Activated gamma-delta T cell treated with anti-CD3 and anti-CD28 coated beads, Interleukin-2, amount 50 U/mL, for 16 hours (primary cell): ENCODE data around the gene HBG1.
"Not testable (repeated sequence)": the region's sequence is repeated elsewhere in the genome, so short reads cannot be mapped to it uniquely, and the experiment has no call there.

Experiments used
- DNase-seq: peaks from one replicate; pipeline ENCODE4 v3.0.0-alpha.2; 2020; ENCODE audit warnings: low read depth

The HBG1 gene

GRCh38 chr11:5277807-5278382 is 28.2 kb upstream of the HBG1 start:
- DNase-seq: no peak

DNA sequence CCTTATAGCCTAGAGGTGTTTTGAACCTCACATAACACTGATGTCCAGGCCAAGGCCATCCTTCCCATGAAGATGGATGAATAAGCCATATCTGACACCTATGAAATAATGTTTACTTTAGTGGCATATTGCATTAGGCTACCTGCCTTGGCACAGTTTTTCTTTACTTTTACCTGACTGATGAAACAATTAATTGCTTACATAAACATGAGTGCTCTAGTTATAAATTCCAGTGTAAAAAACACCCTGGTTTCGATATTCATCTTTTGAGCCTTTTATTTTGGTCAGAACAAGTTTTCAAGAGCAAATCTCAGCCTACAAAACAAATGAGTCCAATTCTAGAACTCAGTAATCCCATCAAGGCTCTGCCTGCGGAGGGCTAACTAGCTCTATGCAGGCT is 27.0 kb upstream of the HBG1 start:
- DNase-seq: no peak

GRCh38 chr11:5275369-5276110 is 25.9 kb upstream of the HBG1 start:
- DNase-seq: no peak

DNA sequence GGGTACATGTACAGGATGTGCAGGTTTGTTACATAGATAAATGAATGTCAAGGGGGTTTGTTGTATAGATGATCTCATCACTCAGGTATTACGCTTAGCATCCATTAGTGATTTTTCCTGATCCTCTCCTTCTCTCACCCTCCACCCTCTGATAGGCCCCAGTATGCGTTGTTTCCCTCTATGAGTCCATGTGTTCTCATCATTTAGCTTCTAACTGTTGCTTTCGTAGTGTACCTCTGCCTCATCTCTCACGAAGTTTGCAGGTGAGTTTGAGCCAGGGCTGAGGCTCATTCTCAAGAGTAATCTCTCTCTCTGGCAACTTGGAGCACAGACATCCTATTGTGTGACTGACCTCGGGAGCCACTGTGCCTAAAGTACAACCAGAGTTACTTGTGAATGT is 24.7 kb upstream of the HBG1 start:
- DNase-seq: no peak

- no peak for DNase-seq
Measured at GRCh38 chr11:5272395-5273017, 22.8 kb upstream of the HBG1 start.

- DNase-seq: no peak
Measured at GRCh38 chr11:5269715-5270147, 20.1 kb upstream of the HBG1 start, which contains the start of gene HBE1. HBE1 (minus strand) TSS chr11:5269945; CDS start chr11:5269890, 55 bp downstream.

DNA sequence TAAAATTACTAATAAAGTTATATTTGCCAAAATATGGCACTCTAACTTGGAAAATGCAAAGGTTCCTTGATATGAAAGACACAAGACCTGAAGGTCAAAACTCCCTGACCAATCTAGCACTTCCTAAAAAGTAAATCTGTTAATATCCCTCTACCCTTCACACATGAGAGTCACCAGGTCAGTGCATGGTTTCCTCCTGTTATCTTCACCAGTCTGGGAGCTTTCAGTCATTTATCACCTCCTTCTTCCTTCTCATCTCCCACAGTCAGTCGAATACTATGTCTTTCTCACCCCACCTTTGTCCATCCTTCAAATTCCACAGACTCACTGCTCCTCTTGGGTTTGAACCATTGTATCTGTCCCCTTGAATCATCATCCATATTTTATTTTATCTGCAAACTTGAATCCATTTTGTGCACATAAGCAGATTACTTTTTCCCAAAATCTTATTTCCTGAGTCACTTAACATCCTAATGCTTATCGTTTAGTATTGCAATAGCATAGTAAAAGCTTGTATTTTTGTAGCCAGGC is 17.4 kb upstream of the HBG1 start:
- DNase-seq: no peak

GRCh38 chr11:5266609-5267008 is 17.0 kb upstream of the HBG1 start:
- DNase-seq: no peak

DNA sequence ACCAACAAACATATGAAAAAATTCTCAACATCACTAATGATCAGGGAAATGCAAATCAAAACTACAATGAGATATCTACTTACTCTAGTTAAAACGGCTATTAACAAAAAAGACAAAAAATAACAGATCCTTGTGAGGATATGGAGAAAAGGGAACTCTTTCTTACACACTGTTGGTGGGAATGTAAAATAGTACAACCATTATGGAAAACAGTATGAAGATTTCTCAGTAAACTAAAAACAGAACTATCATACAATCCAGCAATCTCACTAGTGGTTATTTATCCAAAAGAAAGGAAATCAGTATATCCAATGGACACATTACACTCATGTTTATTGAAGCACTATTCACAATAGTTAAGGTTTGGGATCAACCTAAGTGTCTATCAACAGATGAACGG is 16.2 kb upstream of the HBG1 start:
- no peak for DNase-seq

GRCh38 chr11:5258543-5259262 is 9.0 kb upstream of the HBG1 start:
- DNase-seq: no peak

- DNase-seq: no peak
Measured at GRCh38 chr11:5257296-5257695, 7.6 kb upstream of the HBG1 start.

DNA sequence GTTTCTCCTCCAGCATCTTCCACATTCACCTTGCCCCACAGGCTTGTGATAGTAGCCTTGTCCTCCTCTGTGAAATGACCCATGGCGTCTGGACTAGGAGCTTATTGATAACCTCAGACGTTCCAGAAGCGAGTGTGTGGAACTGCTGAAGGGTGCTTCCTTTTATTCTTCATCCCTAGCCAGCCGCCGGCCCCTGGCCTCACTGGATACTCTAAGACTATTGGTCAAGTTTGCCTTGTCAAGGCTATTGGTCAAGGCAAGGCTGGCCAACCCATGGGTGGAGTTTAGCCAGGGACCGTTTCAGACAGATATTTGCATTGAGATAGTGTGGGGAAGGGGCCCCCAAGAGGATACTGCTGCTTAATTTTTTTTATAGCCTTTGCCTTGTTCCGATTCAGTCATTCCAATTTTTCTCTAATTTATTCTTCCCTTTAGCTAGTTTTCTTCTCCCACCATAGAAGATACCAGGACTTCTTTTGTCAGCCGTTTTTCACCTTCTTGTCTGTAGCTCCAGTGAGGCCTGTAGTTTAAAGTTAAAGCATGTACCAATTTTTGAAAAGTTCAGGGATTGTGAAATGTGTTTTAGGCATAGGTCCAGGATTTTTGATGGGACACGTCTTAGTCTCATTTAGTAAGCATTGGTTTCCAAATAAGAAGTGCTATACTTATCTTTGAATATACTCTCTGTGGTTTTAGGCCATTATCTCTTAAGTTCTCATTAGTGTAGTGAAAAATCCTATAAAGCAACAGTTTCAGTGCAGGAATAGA is 5.2 kb upstream of the HBG1 start, which contains the start of gene HBG2:
Gene HBG2, minus strand, starts transcription at position 136 of the 768 bp plus-strand sequence. Its CDS starts 53 bp downstream, at position 83.
- DNase-seq: not testable (repeated sequence)

- DNase-seq: not testable (repeated sequence)
Measured at GRCh38 chr11:5254023-5254422, 4.4 kb upstream of the HBG1 start.

- DNase-seq: not testable (repeated sequence)
Measured at GRCh38 chr11:5253440-5253839, 3.8 kb upstream of the HBG1 start.

- no peak for DNase-seq
Measured at GRCh38 chr11:5252919-5253265, 3.2 kb upstream of the HBG1 start.

- no peak for DNase-seq
Measured at GRCh38 chr11:5252192-5252918, 2.7 kb upstream of the HBG1 start.

- no peak for DNase-seq
Measured at GRCh38 chr11:5251746-5252145, 2.1 kb upstream of the HBG1 start.

DNA sequence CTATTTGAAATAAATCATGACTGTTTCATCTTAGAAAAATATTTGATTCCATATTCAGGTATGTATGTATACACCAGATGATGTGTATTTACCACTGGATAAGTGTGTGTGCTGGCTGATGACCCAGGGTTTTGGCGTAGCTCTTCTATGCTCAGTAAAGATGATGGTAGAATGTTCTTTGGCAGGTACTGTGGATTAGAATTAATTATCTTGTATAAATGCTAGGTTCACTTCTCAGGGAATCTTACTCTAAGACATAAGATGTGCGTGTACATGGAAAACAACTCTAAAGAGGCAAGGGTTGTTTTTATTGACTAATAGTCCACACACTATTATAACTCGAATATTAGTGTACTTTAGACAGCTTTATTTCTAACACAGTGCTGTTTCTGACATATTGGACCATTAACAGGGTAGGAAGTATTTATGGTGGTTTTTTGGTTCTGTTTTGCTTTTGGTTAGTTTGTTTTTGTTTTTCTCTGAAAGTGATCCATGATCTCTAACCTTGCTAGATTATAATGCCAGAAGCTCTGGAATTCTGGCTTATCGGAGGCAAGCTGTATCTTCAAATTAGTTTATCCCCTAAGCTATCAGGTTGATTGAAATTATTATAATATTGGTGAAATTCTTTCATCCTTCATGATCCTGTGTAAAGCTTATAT is 1.0 kb upstream of the HBG1 start:
- DNase-seq: no peak

DNA sequence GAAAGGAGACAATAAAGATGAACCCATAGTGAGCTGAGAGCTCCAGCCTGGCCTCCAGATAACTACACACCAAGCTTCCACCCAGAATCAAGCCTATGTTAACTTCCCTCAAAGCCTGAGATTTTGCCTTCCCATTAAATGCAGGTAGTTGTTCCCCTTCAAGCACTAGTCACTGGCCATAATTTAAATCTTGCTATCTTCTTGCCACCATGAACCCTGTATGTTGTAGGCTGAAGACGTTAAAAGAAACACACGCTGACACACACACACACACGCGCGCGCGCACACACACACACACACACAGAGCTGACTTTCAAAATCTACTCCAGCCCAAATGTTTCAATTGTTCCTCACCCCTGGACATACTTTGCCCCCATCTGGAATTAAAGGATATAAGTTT is 1.2 kb downstream of the HBG1 start:
- not testable (repeated sequence) for DNase-seq

GRCh38 chr11:5247472-5248192 is 2.0 kb downstream of the HBG1 start:
- no peak for DNase-seq
